ENCODE measurements around the gene PEX14. TPM values are rescaled to one million over a fixed set of nuclear protein-coding genes. Genes with fewer than 3 reads are reported as not detected.

PEX14 gene
- total and polyA plus RNA-seq, 11 donors, result 14.9 to 28.7 (median 20.4) TPM

- ATAC-seq, result peak in 2 of 4 donors; percentile 6 to 18
- Histone ChIP-seq H3K36me3 (peaks cover 0 to 18% (median 3%) of the 10 kb centered on the region in 9 donors), H3K9me3 (no peaks in the 10 kb centered on the region), H3K27ac (peak overlapping the region in 9 of 12 donors; percentile 46 to 77 (median 62)), H3K27me3 (peaks cover 0 to 7% (median 0%) of the 10 kb centered on the region in 9 donors), H3K4me3 (no peak overlapping the region), H3K4me1 (peaks cover 0 to 30% (median 16%) of the 10 kb centered on the region in 12 donors)
- intact Hi-C loops (cut with DNase I), result loop anchor here in 2 of 10 donors (10.0 kb wide), 2 partner anchors 100 to 120 kb away; no protein-coding TSS in a partner anchor
- peak in 1 of 5 donors; percentile 55 for DNase-seq
- WGBS, 4 donors, result 69 to 80% (median 72%) methylated on average over 8 to 23 of the region's 23 CpGs
- no peak for TF ChIP-seq POLR2A (IDR thresholded peaks at IDR 0.05)
- TF ChIP-seq, protein P1, sequence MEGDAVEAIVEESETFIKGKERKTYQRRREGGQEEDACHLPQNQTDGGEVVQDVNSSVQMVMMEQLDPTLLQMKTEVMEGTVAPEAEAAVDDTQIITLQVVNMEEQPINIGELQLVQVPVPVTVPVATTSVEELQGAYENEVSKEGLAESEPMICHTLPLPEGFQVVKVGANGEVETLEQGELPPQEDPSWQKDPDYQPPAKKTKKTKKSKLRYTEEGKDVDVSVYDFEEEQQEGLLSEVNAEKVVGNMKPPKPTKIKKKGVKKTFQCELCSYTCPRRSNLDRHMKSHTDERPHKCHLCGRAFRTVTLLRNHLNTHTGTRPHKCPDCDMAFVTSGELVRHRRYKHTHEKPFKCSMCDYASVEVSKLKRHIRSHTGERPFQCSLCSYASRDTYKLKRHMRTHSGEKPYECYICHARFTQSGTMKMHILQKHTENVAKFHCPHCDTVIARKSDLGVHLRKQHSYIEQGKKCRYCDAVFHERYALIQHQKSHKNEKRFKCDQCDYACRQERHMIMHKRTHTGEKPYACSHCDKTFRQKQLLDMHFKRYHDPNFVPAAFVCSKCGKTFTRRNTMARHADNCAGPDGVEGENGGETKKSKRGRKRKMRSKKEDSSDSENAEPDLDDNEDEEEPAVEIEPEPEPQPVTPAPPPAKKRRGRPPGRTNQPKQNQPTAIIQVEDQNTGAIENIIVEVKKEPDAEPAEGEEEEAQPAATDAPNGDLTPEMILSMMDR (IDR thresholded peaks at IDR 0.05), result no peak
These were observed 159.8 kb downstream of the PEX14 start for GRCh38 chr1:10634428-10635084.

- peaks cover 0 to 35% (median 18%) of the 10 kb centered on the region in 12 donors for H3K4me1 ChIP-seq
- DNase-seq, result peak in 2 of 5 donors; percentile 44 to 73
- 34 to 50% (median 47%) methylated on average over 16 to 23 of the region's 23 CpGs for WGBS, 4 donors
- peaks cover 0 to 15% (median 3%) of the 10 kb centered on the region in 9 donors for H3K36me3 ChIP-seq
- intact Hi-C loops (cut with DNase I), result loop anchor here in 2 of 10 donors (10.0 kb wide), 2 partner anchors 100 to 120 kb away; no protein-coding TSS in a partner anchor
- H3K27ac ChIP-seq, result peak overlapping the region; percentile 15 to 77 (median 56)
- H3K4me3 ChIP-seq, result no peak overlapping the region
- no peak for TF ChIP-seq POLR2A (IDR thresholded peaks at IDR 0.05)
- TF ChIP-seq, protein P1 (IDR thresholded peaks at IDR 0.05), result peak in 1 of 12 donors; percentile 16
- H3K27me3 ChIP-seq, result peaks cover 0 to 7% (median 0%) of the 10 kb centered on the region in 9 donors
- ATAC-seq, result peak in 3 of 4 donors; percentile 25 to 50 (median 40)
- no peaks in the 10 kb centered on the region for H3K9me3 ChIP-seq
These were observed 160.5 kb downstream of the PEX14 start for GRCh38 chr1:10635085-10635896.

DNA sequence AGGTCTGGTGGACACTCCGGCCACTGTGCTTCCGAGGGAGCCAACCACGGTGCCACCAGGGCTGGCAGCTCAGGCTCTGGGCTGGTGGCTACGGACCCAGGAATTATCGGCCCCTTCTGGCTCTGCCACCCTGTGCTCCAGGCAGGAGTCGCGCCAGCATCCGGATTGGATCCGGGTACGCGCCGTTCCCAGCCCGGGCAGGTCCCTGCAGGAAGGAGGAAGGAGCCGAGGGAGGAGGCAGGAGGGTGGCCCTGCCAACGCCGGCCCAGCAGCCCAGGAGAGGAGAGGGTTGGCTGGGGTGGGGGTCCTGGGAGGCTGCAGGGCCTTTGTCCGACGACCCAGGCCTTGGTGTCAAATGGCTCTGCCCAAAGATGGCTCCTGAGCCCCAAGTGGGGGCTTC, 161.2 kb downstream of the PEX14 start:
- DNase-seq (peak in 1 of 5 donors; percentile 39), ATAC-seq (peak in 2 of 4 donors; percentile 5 to 14)
- Histone ChIP-seq H3K36me3 (peaks cover 0 to 15% (median 0%) of the 10 kb centered on the region in 9 donors), H3K9me3 (no peaks in the 10 kb centered on the region), H3K27ac (peak overlapping the region; percentile 15 to 77 (median 54)), H3K4me1 (peaks cover 0 to 42% (median 24%) of the 10 kb centered on the region in 12 donors), H3K4me3 (no peak overlapping the region), H3K27me3 (peaks cover 0 to 7% (median 0%) of the 10 kb centered on the region in 9 donors)
- WGBS, 4 donors, result 66 to 85% (median 76%) methylated on average over 17 to 18 of the region's 18 CpGs
- TF ChIP-seq POLR2A (IDR thresholded peaks at IDR 0.05), result no peak
- TF ChIP-seq, protein P1 (IDR thresholded peaks at IDR 0.05), result no peak
- intact Hi-C loops (cut with DNase I), result loop anchor here in 2 of 10 donors (10.0 kb wide), 2 partner anchors 101 to 121 kb away; no protein-coding TSS in a partner anchor

Data from heart left ventricle (tissue), 16 donors.